ENCODE results near the gene MOCS1.

DNA sequence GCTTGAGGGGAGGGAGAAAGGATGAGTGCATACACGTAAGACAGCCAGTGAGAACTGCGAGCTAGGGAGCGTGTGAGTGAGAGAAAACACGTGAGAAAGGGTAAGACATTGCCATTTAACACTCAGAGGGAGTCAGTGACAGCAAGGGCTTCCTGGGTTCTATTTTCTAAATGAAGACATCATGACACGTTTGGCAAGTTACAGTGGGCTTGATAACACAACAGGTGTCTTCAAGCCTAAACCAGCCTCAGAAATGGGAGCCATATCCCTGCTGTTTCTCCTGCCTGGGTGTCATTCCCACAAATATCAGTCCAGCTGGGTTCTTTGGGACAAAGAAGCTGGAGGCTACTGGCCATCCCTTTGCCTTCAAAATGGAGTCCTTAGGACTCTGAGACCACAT, 16.9 kb upstream of the MOCS1 start:
- TF ChIP-seq CTCF (IDR thresholded peaks at IDR 0.05) (no peak), POLR2A (IDR thresholded peaks at IDR 0.05) (no peak)

Data from gastroesophageal sphincter (tissue), 3 donors.